Activated CD4-positive, alpha-beta T cell treated with anti-CD3 and anti-CD28 coated beads, Interleukin-2, amount 50 U/mL, for 24 hours (primary cell): ENCODE measurements around the gene CTIF.

Experiments
- DNase-seq, 2 donors: peaks; one replicate each; pipeline ENCODE4 v3.0.0-alpha.2; 2020; ENCODE audit warnings: low read depth in 1 of 2, low spot score in 1 of 2

The CTIF gene

DNA sequence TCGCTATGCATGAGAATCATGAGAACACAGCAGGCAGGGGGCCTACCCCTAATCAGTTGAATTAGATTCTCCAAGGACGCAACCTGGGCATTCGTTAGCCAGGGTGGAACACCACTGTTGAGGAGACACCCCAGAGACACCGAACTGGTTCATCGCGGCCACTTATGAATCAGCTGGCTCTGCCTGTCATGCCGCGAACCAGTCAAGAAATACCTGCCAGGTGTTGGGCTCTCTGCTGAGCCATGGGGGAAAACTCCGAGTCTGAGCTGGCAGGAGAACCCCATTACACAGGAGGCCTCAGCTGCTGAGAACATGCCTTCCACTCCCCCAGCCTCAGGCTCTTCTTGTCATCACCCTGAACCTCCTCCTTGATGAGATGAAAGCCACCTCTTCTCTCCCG is 227.7 kb downstream of the CTIF start:
- DNase-seq: no peak

GRCh38 chr18:48767090-48767690 is 228.4 kb downstream of the CTIF start:
- no peak for DNase-seq

DNA sequence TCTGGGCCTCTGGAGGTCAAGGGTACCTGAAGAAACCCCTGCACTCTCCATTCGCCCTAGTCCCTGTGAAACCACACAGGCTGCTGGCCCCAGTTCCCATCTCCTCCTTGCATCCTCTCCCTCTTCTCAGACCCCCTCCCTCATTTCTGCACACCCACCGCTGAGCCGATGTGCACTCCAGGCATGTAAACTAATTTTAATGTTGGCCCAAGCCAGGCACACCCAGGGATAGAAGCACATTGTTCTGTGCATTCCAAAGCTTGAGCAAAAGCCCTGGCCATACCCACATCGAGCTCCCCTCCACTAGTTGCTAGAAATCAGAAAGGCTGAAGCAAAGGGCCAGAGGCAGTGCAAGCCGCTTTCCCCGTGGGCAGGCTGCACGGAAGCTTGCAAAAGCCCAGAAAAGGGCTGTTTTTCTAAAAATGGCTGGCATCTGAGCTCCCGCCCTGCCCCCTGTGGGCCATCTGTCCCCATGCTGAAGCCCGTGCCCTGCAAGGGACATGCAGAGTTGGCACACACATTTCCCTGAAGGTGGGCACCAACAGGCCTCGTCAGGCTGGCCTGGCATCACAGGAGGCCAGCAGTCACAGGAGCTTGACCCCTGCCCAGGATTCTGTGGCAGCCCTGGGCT is 230.3 kb downstream of the CTIF start:
- no peak for DNase-seq

DNA sequence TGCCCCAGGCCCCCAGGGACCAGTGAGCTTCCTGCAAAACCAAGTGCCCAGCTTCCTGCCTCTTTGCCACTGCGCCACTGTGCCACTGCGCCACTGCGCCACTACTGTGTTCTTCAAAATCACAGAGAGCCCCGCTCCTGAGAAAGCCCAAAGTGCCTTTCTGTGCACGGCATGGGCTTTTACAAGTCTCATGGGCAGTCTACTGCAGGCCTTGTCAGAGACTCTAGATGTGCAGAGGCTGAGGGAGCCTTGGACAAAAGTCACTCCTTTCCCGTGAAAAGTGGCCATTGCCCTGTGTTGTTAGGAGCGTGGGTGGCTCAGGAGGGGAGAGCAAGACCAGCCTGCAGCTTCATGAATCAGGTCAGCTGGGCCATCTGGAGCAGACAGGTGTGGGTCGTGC is 231.4 kb downstream of the CTIF start:
- no peak for DNase-seq

DNA sequence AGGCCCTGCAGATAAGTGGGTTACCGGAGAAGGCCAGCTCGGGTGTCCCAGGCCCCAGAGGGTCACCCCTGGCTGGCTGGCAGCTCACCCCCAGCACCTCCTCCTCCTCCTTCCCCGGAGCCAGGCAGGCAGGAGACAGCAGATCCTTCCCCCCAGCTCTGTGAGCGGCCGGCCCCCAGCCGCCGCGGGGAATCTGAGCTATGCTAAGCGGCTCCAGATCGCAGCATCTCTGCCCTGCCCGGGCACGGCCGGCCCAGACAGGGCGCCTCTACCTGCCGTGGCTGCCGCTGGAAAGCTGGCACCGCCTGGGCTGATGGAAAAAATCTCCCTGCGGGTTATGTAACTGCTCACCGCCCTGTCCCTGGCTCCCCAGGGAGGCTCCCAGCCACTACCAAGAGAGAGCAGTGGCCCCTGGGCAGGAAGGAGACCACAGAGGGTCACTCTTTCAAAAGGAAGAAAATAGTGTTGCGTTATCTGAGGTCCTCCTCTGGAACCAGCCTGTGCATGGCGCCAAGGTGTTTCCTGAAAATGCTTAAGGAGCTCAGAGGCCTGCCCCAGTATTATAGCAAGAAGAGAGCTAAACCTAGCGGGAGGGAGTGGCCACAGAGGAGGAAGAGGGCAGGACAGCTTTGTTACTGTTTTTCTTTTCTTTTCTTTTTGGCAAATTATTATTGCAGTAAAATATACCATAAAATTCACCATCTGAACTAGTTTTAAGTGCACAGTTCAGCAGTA is 233.0 kb downstream of the CTIF start:
- DNase-seq: no peak

- no peak for DNase-seq
Observed at GRCh38 chr18:48772457-48772856, 233.6 kb downstream of the CTIF start.

DNA sequence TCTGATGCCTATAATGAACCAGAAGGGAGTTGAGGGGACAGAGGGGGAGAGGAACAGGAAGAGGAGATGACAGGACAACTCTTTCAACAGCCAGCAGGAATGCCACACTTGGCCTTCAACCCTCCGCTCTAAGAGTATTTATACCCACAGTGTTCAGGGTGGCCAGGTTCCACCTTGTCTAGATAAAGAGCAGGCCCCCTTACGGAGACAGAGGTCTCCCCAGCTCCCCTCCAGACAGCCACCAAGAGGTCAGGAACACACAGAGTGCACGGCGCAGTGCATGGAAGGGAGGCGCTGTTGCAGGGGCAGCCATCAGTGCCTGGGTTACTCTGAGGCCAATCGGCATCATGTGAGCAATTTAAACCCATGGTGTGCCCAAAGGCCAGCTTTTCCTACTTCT is 235.0 kb downstream of the CTIF start:
- DNase-seq: no peak

DNA sequence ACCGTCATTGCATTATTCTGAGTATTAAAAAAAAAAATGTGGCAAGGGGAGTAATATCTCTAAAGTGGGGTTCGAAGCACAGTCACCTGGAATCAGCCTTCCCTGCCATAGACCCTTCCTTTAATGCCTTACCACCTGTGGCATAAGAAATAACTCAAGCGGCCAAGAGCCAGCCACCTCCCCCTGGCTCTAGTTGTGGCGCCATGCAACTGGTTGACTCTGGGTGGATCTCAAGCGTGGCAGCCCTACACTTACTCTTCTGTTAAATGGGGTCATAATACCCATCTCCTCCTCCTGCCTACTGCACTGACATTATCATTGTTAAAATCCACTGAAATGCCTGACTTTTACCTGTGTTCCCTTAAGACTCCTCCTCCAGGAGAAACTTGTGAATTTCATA is 236.1 kb downstream of the CTIF start:
- DNase-seq: no peak

GRCh38 chr18:48775372-48776155 is 236.7 kb downstream of the CTIF start:
- no peak for DNase-seq

- DNase-seq: no peak
Observed at GRCh38 chr18:48776156-48776555, 237.3 kb downstream of the CTIF start.

DNA sequence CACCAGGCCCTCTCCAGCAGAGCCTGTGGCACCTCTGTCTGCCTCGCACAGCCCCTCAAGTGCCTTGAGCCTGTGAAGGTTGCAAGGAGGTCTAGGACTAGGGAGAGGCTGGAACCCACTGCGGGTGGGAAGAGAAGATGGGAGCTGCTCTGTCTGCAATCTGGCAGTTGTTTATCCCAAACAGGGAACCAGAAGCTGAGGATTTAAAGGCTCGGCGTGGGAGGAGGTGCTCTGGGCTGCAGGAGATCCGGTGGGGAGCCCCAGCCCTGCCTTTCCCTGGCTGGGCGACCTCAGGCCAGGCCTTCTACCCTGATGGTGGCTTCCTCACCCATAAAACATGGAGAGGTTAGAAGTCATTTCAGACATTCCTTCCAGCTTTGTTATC is 237.8 kb downstream of the CTIF start:
- DNase-seq: no peak

DNA sequence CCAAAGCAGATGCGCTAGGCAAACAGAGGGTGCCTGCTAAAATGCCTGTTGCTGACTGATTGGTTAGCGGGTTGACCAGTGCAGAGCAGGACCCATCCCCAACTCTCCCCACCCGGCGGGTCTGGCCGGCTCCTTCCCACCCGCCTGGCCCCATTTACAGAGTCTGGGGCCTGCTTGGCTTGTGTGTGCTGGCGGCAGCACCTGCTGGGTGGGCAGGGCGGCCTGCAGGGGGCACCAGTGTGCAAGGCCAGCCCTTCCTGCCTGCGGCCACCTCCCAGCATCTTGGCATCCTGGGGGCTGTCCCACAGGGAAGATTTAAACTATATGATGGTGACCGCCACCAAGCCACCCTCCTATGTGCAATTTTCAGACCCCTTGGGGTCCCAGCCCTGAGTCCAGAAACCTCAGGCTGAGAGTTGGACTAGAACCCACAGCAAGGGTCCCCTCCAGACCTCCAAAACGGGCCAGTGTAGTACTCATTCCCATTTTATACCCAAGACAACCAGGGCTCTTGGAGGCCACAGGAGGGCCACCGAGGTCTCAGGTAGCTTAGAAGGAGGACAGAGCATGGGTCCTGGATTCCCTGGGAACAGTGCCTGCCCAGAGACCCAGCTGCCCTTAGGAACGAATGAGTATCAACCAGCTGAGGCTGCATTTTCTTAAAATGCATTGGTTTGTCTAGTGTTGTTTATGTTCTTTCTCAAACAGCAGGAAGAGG is 238.4 kb downstream of the CTIF start:
- peak; percentile 49 to 54 for DNase-seq

- no peak for DNase-seq
Observed at GRCh38 chr18:48777744-48778116, 238.9 kb downstream of the CTIF start.

DNA sequence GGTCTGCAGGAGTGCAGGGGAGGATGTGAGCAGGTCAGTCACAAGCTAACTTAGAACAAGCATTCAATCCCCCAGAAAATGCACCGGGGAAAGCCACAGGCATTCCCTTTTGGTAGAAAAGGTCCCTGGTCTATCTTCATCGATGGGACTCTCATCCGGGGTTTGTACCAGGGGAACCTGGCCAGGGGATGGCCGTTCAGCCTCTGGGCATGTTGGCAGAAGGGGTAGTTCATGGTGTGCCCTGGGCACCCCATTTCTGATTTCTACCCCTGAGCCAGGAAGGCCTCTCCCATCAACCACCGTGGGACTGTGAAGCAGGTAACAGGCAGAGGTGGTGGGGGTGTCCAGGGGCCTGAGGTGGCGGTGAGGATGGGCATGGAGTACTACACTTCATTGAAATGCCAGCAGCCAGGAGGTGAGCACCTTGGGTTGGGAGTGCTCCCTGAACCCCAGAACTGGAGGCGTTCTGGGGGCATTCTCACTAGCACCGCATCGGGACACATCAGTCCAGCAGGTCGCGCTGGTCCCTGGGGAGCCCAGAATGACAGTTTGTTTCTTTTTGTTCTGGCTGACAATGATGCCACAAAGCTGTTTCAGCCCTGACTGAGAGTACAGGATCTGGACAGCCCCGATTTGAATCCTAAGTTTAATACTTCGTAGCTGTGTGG is 239.6 kb downstream of the CTIF start:
- DNase-seq: no peak

- DNase-seq: no peak
Observed at GRCh38 chr18:48779462-48779861, 240.6 kb downstream of the CTIF start.

- no peak for DNase-seq
Observed at GRCh38 chr18:48780201-48780912, 241.5 kb downstream of the CTIF start.

DNA sequence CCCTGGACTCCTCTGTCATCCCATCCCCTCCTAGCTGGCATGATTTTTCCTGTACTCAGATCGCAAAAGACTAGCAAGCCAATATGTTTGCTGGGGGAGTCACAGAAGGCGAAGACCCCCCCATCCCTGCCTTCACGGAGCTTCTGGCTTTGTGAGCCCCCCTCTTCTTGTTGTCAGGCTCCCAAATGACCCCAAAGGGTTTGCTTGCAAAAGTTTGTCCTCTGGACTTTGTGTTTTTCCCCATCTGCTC is 242.0 kb downstream of the CTIF start:
- no peak for DNase-seq

DNA sequence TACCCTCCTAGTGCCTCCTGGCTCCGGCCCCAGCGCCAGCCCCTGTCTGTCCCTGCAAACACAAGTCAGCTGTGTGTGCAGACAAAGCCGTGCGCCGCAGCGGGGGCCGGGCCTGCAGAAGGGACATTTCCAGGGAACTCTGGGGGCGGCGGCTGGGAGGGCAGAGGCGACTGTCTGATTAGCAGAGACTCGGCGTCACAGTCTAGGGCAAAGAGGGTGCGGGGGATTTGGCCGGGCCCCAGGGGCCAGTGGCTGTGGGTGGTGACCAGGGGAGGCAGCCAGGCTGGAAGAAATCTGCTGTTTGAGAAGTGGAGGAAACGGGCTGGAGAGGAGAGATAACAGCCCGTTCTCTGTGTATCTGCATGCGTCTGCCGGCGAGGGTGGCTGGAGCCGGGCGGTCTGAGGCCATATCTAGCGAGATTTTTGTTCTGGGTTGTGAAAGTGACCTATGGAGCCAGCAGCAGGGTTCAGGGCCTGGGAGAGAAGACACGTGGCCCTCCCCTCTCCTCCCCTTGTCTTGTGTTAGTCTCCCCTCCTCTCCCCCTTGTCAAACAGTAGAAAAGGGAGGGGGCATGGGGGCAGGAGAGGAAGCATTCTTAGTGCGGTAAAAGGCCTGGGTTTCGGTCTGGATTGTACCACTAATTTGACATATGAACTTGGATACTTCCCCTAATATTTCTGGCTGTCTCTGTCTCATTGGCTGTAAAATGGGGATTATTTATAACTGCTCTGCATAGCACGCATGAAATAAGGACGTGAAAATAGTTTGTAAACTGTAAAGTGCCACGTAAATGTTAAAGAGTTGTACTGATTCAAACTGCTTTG is 242.5 kb downstream of the CTIF start:
- DNase-seq: no peak

- DNase-seq: no peak
Observed at GRCh38 chr18:48781988-48782363, 243.1 kb downstream of the CTIF start.
